ENCODE results near the gene GRK5.

GRK5 gene

DNA sequence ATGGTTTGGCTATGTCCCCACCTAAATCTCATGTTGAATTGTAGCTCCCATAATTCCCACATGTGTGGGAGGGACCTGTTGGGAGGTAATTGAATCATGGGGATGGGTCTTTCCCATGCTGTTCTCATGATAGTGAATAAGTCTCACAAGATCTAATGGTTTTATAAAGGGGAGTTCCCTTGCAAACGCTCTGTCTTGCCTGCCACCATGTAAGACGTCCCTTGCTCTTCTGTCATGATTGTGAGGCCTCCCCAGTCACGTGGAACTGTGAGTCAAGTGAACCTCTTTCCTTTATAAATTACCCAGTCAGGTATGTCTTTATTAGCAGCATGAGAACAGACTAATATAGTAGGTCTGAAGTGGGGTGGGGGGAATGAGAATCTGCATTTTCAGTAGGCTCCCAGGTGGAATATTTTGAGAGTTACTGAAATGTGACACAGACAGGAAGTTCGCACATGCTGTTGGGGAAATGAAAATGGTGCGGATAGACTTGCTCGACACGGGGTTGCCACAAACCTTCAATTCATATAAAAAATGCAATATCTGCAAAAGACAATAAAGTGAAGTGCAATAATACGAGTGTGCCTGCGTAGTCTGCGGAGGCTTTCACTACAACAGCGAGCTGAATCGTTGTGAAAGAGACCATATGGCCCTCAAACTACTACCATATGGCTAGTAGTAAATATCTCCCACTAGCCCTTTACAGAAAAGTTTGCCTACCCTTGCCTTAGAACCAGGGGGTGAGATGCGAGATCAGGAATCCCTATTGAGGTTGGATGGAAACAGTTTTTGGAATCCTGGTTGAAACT lies 166.1 kb downstream of the GRK5 start:
- no peak for DNase-seq (ENCODE audit: low read depth in 2 of 3, low spot score in 2 of 3)

DNA sequence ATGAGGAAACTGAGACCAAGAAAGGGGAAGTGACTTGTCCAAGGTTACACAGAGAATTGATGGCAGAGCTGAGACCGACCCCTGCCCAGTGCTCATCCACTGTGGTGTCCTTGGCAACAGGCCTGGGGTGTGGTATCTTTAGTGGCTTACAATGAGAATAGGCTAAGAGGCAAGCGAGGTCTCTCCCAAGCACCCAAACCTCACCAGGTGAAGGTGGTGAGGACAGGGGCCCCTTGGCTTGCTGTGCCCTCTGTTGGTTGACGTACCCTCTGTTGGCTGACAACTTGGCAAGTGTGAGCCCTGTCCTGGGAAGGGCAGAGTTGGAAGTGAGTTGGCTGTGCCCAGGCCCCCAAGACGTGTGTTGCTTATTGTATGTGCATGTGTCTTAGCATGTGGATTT lies 166.9 kb downstream of the GRK5 start:
- no peak for DNase-seq (ENCODE audit: low read depth in 2 of 3, low spot score in 2 of 3)

DNA sequence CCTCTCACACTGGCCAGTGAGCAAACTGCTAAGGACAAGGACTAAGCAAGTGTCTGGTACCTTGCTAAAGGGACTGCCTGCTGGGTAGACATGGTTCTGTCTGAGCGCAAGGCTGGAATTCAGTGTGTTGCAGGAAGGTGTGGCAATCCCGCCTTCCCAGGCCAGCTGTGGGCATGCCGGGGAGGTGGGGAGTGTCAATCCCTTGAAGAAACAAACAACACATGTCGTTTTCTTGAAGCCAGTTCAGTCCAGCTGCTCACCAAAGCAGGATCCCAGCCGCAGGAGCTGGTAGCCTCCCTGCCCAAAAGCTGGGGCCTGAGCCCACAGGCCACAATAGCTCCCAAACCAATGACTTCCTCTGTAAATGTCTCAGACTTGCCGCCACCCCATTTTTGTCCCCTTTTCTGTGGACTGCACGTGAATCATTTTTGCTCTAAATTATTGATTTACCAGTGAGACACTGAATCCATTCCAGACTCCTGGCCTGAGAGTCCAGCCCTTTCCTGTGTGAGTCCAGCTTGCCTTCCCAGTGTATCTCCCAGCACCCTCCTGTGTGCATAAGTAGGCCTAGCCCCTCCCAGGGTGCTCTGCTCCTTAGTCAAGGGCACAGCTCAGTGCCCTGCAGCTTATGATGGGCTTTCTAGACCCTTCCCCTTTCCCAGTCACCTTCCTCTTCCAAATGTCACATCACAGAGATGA lies 168.4 kb downstream of the GRK5 start:
- no peak for DNase-seq (ENCODE audit: low read depth in 2 of 3, low spot score in 2 of 3)

DNA sequence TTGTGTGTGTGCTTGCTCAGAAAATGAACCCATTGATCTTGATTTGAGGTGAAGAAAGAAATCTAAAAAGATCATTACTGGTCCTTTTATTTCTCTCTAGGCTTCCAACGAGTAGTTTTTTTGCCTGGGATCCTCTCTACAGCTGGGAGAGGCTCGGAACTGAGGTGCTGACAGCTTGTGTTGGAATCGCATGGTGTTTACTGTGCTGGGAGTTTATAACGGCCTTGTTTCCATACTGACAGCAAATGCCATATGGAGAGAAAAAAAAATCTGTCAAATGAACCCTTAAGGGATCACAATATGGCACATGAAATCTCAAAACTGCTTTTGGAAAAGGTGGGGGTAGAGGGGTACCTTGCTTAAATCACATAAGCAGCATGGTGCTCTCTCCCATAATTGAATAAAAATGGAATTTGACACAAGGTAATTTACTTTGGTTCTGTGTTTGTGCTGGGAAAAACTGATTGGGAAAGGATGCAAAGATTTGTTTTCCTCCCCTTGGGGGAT lies 170.1 kb downstream of the GRK5 start:
- DNase-seq (ENCODE audit: low read depth in 2 of 3, low spot score in 2 of 3): no peak

DNA sequence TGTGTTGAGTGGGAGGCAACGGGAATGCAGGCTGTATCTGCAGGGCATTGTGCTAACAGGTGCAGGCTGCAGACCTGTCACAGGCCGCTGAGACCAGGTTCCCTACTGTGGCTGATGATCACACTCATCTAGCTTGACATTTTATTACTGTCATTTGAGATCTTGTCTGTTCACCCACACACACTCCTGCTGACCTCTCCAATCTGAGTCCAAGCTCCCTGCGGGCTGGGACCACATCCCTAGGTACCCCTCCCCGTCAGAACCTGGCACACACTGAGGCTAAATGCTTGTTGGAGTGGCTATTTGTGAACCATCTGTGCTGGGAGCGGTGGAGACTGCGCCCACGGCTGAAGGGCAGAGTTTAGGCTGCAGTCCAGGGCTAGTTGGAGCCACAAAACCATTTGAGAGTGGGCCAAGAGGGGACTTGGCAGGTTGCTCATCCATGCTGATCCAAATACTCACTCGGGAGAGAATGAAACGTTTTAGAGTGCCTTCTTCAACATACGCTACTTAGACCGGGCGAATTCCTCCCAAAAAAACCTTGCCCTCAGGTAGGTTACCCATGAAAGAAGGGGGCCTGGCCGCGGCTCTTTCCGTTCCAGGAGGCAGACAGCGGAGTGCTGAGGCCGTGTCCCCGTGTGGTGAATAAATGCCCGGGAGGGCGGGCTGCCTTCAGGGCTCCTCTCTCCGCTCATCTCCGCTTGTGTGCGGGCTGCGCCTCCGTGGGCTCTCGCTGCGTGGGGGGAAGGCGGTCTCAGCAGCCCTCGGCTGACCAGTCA lies 170.8 kb downstream of the GRK5 start:
- DNase-seq (ENCODE audit: low read depth in 2 of 3, low spot score in 2 of 3): no peak

DNA sequence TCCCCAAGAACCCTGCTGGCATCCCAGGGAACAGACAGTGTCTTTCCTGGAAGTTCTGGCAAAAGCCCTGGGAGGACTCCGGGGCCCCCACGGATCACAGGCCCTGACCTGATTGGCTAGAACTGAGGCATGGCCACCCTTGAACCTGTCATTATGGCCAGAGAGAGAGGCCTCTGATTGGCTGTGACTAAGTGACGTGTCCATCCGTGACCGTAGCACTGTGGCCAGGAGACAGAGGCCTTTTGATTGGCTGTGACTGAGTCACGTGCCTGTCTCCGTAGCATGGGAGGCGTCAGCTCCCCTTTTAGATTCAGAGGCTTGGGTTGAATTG lies 171.3 kb downstream of the GRK5 start:
- no peak for DNase-seq (ENCODE audit: low read depth in 2 of 3, low spot score in 2 of 3)

DNA sequence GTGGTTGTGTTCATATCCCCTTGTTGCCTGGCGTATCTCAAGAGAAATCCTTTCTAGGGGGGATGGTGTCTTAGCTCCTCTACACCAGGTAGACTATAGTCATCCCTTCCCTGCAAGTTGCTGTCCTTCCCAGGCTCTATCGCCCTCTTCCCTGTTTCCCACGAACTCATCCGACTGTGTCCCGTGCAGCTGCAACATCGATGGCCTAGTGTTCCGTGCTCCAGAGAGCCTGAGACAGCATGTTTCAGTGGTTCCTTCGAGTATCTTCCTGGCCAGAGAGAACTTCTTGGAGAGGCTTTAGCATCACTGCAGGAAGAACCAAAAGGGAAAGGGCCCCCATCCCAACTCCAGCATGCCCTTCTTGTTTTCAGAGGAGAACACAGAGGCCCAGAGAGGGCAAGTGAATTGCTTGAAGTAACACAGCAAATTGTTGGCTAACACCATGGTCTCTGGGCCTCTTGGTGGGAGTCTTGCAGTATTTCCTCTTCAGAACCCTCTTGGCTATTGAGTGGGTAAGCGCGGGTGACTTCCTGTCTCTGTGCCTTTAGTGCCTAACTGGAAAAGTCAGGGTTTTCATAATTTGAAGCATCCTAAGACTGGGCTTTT lies 172.2 kb downstream of the GRK5 start:
- DNase-seq (ENCODE audit: low read depth in 2 of 3, low spot score in 2 of 3): no peak

DNA sequence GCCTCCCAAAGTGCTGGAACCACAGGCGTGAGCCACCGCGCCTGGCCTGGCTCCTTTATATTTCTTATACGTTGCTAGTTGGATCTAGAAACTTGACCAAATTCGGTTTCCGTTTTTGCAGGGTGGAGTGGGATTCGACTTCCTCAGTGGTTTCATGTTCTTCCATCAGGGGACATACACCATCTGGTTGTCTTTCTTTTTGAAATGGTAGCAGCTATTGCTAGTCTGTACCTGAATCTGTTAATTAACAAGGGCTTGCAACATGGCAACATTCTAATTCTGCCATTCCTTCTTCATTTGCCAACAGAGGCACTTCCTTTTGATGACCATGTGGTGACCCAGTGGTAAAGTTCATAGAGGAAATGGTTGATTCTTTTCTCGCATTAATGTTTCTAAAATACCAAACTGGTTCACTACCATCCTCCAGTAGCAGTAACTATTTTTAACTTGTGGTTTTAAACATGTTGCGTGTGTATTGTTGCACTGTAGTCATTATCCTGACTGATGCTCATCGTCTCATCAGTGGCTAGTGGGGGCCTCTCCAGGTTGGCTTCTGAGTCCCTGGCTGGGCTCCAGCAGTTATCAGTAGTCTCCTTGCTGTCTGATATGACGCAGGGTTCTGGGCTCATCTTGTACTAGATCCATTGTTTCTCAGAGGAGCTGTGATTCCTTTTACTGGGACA lies 175.9 kb downstream of the GRK5 start:
- no peak for DNase-seq (ENCODE audit: low read depth in 2 of 3, low spot score in 2 of 3)

DNA sequence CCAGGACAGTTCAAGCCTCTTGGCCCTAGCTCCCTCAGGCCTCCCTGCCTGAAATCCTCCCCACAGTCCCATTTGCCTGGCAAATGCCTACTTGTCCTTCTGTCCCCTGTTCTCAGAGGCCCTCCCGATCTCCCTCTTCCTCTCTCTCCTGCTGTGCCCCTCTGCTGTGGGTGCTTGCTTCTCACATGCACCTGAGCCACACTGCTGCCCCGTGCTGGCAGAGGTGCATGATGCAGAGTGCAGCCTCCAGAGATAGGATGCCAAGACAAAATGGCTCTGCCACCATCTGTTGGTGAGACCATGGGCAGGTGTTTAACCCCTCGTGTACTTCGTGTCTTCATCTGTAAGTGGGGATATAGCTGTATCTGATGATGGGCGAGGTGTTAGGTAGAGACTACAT lies 176.8 kb downstream of the GRK5 start:
- no peak for DNase-seq (ENCODE audit: low read depth in 2 of 3, low spot score in 2 of 3)

DNA sequence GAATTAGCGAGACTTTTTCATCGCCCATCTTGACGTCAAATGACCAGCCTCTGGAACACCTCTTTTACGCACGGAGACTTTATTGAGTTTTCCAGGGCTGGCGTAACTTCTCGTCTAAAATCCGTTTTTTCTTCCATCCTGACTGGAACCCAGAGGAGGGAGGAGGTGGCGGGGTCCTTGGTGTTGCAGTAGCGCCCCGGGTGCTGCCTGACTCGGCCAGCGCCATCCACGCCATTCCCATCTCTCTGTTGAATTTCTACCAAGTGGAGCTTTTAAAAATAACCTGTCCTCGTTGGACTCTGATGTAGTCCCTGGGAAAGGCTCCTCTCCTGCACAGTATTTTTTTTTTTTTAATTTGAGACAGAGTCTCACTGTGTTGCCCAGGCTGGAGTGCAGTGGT lies 179.3 kb downstream of the GRK5 start:
- no peak for DNase-seq (ENCODE audit: low read depth in 2 of 3, low spot score in 2 of 3)

DNA sequence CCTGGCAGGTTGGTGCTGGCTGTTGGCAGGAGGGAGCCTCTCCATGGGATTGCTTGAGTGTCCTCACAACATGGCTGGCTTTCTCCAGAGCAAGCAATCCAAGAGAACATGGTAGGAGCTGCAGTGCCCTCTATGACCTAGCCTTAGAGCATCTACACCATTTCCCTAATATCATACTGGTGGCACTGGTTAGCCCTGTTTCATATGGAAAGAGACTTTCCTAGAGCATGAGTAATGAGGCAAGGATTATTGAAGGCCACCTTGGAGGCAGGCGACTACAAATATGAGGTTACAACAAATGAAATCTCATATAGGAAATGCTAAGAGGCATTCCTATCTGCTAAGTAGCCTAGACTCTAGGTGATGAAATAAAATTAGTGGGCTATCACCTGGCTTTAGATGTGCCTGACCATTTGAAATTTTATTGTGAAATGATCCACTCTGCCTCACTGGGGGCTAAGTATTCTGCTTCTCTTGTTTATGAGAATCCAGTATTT lies 181.5 kb downstream of the GRK5 start:
- DNase-seq (ENCODE audit: low read depth in 2 of 3, low spot score in 2 of 3): no peak

DNA sequence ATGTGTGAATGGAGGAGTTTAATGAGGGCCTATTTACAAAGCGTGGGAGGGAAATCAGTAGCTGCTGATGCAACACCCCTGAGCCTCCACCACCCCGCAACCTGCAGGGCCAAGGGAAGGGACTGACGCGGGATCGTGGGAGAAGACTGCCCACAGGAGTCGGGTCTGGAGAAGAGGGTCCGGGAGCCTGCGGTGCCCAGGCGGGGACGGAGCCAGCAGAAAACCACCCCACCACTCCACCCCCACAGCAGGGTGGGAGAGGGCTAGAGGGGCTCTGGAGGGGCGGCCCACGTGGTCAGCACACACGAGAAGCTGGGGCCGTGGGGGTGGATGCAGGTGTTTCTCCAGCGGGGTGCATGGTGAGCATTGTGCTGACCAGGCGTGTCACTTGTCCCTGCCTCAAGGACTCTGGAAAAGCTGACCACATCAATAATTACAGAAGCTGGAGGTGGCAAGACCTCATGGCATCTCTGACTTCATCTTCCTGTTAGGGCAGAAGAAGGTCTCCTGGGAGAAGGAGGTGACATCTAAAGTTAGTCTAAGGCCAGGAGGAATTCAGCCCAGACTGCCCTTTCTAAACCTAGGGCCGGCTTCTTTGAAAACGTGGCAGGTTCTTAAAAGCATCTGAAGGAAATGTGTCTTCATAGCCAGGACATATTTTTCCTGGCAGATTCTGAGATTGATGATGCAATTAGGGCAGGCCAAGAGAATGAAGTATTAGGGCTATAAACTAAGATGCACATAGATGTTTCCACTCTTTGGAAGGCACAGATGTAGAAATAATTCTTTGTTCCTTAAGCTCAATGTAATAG lies 184.3 kb downstream of the GRK5 start:
- DNase-seq (ENCODE audit: low read depth in 2 of 3, low spot score in 2 of 3): no peak

DNA sequence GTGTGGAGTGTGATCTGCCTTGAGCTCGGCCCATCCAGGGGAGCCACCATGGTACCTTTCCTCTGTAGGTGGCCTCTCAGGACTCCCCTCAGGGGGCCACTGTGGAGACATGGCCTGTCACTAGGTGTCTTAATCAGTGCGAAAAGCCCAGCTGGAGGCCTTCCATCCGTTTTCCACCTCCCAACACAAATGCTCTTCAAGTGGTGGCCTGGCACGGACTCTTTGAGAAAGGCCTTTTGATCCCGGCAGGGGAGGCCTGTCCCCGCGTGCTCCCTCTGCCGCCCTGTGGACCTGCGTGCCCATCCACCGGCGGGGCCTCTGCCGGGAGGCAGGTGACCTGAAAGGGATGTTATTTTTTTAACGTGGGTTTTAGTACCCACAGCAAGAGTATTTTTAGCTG lies 185.6 kb downstream of the GRK5 start:
- DNase-seq (ENCODE audit: low read depth in 2 of 3, low spot score in 2 of 3): no peak

DNA sequence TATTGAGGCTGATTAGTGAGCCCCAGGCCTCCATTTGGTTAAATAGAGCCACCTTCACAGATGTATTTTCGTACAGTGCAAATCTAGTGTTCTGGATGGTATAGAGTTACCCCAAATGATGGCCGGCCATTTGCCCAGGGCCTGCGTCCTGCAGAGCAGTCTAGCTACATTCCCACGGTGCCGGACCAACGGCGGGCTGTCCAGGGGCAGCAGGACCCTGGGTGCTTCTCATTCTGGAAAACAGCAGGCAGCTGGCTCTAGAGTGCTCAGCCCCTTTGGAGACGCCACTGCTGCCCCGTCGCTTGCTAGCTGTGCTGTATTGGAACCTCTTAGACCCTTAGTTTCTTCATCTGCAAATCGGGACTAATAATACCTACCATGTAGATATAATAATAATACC lies 186.1 kb downstream of the GRK5 start:
- DNase-seq (ENCODE audit: low read depth in 2 of 3, low spot score in 2 of 3): no peak

DNA sequence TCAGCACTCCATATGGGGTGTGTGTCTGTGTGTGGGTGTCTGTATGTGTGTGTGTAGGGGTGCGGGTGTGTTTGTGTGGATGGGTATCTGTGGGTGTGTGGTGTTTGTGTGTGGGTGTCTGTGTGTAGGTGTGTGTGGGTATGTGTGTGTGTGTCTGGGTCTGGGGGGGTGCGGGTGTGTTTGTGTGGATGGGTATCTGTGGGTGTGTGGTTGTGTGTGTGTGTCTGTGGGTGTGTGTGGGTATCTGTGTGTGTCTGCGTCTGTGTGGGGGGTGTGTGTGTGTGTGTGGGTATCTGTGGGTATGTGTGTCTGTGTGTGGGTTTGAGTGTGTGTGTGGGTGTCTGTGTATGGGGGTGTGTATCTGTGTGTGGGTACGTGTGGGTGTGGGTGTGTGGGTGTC lies 186.5 kb downstream of the GRK5 start:
- no peak for DNase-seq (ENCODE audit: low read depth in 2 of 3, low spot score in 2 of 3)

DNA sequence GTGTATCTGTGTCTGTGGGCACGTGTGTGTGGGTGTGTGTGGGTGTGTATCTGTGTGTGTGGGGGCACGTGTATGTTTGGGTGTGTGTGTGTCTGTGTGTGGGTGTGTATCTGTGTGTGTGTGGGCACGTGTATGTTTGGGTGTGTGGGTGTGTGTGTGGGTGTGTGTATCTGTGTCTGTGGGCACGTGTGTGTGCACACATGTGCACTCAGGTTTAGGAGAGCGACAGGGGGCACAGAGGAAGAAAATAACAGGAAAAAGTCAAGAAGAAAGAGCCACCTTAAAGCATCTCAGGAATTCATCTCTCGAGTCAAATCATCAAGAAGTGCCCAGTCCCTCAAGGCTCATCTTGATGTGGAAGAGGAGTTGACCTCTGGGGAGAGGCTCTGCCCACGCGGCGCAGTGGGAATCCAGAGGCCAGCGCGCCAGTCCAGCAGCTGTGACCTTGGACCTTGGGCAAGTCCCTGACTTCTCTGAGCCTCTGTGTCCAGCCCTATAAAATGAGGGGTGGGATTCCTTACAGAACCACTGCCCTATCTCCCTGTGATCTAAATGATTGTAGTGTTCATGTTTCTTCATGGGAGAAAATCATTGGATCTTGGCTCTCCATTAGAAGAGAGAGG lies 187.4 kb downstream of the GRK5 start:
- DNase-seq (ENCODE audit: low read depth in 2 of 3, low spot score in 2 of 3): no peak

DNA sequence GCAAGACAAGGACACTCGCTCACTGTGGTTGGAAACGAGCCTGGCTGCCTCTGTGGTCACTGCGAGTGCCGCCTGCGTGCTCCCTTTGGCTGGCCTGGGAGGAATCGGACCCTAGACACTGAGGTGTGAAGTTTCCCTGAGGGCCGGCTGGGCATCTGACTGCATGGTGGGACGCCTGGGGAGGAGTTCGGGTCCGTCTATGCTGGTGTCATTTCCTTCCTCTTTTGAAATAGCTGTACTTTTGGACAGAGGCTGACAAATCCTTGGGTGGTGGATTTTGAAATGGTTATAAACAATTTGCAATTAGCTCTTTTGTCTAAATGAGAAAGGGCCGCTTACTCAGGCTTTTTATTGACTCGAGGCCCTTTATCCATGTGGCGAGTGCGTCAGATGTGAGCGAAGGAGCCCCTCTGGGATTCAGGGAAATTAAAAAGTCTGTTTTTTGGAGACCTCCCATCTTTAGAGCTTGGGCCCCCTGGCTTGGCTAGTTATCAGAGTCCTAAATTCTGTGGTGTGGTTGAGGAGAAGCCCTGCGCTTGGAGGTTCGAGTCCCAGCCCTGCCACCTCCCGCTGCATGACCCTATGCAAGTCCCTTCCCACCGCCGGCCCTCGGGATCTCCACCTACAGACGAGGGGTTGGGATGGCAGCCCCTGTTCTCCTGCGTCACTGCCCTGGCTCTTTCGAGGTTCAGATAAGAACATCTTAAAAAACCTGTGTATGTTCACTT lies 188.1 kb downstream of the GRK5 start:
- no peak for DNase-seq (ENCODE audit: low read depth in 2 of 3, low spot score in 2 of 3)

DNA sequence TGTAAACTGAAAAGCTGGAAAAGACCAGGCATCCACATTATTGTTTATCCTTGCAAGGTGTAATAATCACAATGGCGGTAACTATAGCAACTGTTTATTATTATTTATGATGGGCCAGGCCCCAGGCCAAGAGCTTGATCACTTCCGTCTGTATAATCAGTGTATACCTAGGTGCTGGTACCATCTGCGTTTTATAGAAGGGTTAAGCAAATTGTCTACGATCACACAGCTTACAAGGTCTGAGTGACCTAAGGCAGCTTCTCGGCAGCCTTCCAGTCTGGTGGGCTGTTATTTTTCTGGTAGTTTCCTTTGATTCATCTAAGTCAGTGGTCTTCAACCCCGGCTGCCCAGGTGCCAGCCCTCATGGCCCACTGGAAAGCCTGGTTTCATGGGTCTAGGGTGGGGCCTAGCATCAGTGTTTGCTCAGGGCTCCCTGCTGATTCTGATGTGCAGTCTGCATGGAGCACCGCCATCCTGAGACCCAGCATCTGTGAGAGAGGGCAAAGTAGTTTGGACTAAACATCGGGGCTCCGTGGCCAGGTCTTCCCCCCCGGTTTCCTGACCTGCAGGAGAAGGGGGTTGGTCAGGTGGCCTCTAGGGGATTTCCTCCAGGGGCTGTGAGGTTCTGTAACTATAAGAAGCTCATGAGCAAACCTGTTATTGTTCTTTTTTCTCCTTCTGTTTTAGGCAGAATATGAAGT lies 188.8 kb downstream of the GRK5 start:
- DNase-seq (ENCODE audit: low read depth in 2 of 3, low spot score in 2 of 3): no peak

All from activated CD8-positive, alpha-beta memory T cell treated with anti-CD3 and anti-CD28 coated beads for 48 hours (primary cell).